ENCODE results near the gene EPB41L3.

DNA sequence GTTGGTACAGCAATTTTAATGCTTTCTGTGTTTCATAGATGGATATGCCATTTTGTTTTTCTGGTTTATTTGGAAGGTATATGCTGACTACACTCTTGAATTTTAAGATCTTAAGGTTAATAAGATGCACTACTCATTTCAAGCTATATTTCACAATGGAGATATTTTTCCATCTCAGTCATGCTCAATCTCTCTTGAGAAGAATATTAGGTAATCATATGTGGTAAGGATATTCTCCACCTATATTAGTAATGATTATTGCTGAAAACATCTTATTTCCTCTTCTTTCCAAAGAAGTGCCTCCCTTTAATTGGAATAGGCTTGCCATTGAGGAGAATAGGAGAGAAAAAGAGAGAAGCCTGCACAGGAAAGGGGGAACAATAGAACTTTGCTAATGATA, 40.1 kb downstream of the EPB41L3 start:
- TF ChIP-seq, protein P1, sequence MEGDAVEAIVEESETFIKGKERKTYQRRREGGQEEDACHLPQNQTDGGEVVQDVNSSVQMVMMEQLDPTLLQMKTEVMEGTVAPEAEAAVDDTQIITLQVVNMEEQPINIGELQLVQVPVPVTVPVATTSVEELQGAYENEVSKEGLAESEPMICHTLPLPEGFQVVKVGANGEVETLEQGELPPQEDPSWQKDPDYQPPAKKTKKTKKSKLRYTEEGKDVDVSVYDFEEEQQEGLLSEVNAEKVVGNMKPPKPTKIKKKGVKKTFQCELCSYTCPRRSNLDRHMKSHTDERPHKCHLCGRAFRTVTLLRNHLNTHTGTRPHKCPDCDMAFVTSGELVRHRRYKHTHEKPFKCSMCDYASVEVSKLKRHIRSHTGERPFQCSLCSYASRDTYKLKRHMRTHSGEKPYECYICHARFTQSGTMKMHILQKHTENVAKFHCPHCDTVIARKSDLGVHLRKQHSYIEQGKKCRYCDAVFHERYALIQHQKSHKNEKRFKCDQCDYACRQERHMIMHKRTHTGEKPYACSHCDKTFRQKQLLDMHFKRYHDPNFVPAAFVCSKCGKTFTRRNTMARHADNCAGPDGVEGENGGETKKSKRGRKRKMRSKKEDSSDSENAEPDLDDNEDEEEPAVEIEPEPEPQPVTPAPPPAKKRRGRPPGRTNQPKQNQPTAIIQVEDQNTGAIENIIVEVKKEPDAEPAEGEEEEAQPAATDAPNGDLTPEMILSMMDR (IDR thresholded peaks at IDR 0.05; ENCODE audit: poor library complexity, severe bottlenecking) = no peak
- TF ChIP-seq EZH2 (IDR thresholded peaks at IDR 0.05; ENCODE audit: borderline replicate concordance, insufficient read depth, low read length, poor library complexity, severe bottlenecking) (no peak), EP300 (conservative IDR thresholded peaks at IDR 0.05; ENCODE audit: poor library complexity, severe bottlenecking) (no peak), POLR2AphosphoS5 (IDR thresholded peaks at IDR 0.05) (no peak), SMC3 (conservative IDR thresholded peaks at IDR 0.05; ENCODE audit: poor library complexity) (no peak), RAD21 (conservative IDR thresholded peaks at IDR 0.05) (no peak)
- TF ChIP-seq, protein P2, sequence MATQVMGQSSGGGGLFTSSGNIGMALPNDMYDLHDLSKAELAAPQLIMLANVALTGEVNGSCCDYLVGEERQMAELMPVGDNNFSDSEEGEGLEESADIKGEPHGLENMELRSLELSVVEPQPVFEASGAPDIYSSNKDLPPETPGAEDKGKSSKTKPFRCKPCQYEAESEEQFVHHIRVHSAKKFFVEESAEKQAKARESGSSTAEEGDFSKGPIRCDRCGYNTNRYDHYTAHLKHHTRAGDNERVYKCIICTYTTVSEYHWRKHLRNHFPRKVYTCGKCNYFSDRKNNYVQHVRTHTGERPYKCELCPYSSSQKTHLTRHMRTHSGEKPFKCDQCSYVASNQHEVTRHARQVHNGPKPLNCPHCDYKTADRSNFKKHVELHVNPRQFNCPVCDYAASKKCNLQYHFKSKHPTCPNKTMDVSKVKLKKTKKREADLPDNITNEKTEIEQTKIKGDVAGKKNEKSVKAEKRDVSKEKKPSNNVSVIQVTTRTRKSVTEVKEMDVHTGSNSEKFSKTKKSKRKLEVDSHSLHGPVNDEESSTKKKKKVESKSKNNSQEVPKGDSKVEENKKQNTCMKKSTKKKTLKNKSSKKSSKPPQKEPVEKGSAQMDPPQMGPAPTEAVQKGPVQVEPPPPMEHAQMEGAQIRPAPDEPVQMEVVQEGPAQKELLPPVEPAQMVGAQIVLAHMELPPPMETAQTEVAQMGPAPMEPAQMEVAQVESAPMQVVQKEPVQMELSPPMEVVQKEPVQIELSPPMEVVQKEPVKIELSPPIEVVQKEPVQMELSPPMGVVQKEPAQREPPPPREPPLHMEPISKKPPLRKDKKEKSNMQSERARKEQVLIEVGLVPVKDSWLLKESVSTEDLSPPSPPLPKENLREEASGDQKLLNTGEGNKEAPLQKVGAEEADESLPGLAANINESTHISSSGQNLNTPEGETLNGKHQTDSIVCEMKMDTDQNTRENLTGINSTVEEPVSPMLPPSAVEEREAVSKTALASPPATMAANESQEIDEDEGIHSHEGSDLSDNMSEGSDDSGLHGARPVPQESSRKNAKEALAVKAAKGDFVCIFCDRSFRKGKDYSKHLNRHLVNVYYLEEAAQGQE (IDR thresholded peaks at IDR 0.05; ENCODE audit: borderline replicate concordance) = no peak

Data from neural cell (in vitro differentiated cells).